ENCODE measurements around the gene EEF1A2.
"Not testable (repeated sequence)": the region's sequence is repeated elsewhere in the genome, so short reads cannot be mapped to it uniquely, and the experiment has no call there.

Gene EEF1A2

GRCh38 chr20:63486300-63486855 is 12.5 kb downstream of the EEF1A2 start:
- no peak for DNase-seq (ENCODE audit: low read depth)
- H3K4me3 ChIP-seq (ENCODE audit: control insufficient read depth, low read depth, low read length) = no peak overlapping the region
- TF ChIP-seq CTCF (conservative IDR thresholded peaks at IDR 0.05; ENCODE audit: control insufficient read depth, insufficient read depth, low read depth, low read length) = no peak

GRCh38 chr20:63484651-63485403 is 14.1 kb downstream of the EEF1A2 start:
- no peak for TF ChIP-seq CTCF (conservative IDR thresholded peaks at IDR 0.05; ENCODE audit: control insufficient read depth, insufficient read depth, low read depth, low read length)
- H3K4me3 ChIP-seq (ENCODE audit: control insufficient read depth, low read depth, low read length) = no peak overlapping the region

GRCh38 chr20:63484236-63484635 is 14.6 kb downstream of the EEF1A2 start:
- no peak for DNase-seq (ENCODE audit: low read depth)
- TF ChIP-seq CTCF (conservative IDR thresholded peaks at IDR 0.05; ENCODE audit: control insufficient read depth, insufficient read depth, low read depth, low read length) = no peak
- H3K4me3 ChIP-seq (ENCODE audit: control insufficient read depth, low read depth, low read length) = no peak overlapping the region

More at GRCh38 chr20:63484651-63485403, 14.1 kb downstream of the EEF1A2 start:
- DNase-seq (ENCODE audit: low read depth) = no peak

GRCh38 chr20:63483834-63484233 is 15.0 kb downstream of the EEF1A2 start:
- no peak for DNase-seq (ENCODE audit: low read depth)
- no peak overlapping the region for H3K4me3 ChIP-seq (ENCODE audit: control insufficient read depth, low read depth, low read length)
- no peak for TF ChIP-seq CTCF (conservative IDR thresholded peaks at IDR 0.05; ENCODE audit: control insufficient read depth, insufficient read depth, low read depth, low read length)

- TF ChIP-seq CTCF (conservative IDR thresholded peaks at IDR 0.05; ENCODE audit: control insufficient read depth, insufficient read depth, low read depth, low read length) = no peak
- no peak overlapping the region for H3K4me3 ChIP-seq (ENCODE audit: control insufficient read depth, low read depth, low read length)
- no peak for DNase-seq (ENCODE audit: low read depth)
Observed at GRCh38 chr20:63482021-63482587, 16.8 kb downstream of the EEF1A2 start.

GRCh38 chr20:63481503-63481902 is 17.4 kb downstream of the EEF1A2 start:
- no peak overlapping the region for H3K4me3 ChIP-seq (ENCODE audit: control insufficient read depth, low read depth, low read length)
- no peak for DNase-seq (ENCODE audit: low read depth)
- no peak for TF ChIP-seq CTCF (conservative IDR thresholded peaks at IDR 0.05; ENCODE audit: control insufficient read depth, insufficient read depth, low read depth, low read length)

- not testable (repeated sequence) for H3K4me3 ChIP-seq (ENCODE audit: control insufficient read depth, low read depth, low read length); DNase-seq (ENCODE audit: low read depth)
Observed at GRCh38 chr20:63479695-63480419, 19.0 kb downstream of the EEF1A2 start.

All from fibroblast of mammary gland (primary cell).